Neuronal stem cell (in vitro differentiated cells): Measurements from ENCODE around the gene MED27.

Source experiments
- DNase-seq: peaks from one replicate; pipeline ENCODE4 v3.0.0-alpha.2; 2013; ENCODE audit warnings: low spot score
- H2AFZ ChIP-seq: one replicate; pipeline ENCODE4 v1.6.1; 2013; ENCODE audit warnings: mild to moderate bottlenecking, low read length, inconsistent platforms
- H2AK5ac ChIP-seq: 2 replicates; pipeline ENCODE4 v1.6.1; 2013; ENCODE audit warnings: low read depth, mild to moderate bottlenecking, inconsistent platforms, low read length, moderate library complexity, mixed read lengths
- H2BK120ac ChIP-seq: 2 replicates; pipeline ENCODE4 v1.6.1; 2013; ENCODE audit warnings: low read depth, mild to moderate bottlenecking, inconsistent platforms, low read length, moderate library complexity, mixed read lengths
- H2BK12ac ChIP-seq: one replicate; pipeline ENCODE4 v1.6.1; 2013; ENCODE audit warnings: low read length, inconsistent platforms
- H2BK15ac ChIP-seq: 2 replicates; pipeline ENCODE4 v1.6.1; 2013; ENCODE audit warnings: mild to moderate bottlenecking, low read length, inconsistent platforms, mixed read lengths
- H2BK5ac ChIP-seq: one replicate; pipeline ENCODE4 v1.6.1; 2013; ENCODE audit warnings: inconsistent platforms, mild to moderate bottlenecking, low read length, moderate library complexity
- H3K14ac ChIP-seq: one replicate; pipeline ENCODE4 v1.6.1; 2013; ENCODE audit warnings: low read length, inconsistent platforms
- H3K18ac ChIP-seq: 2 replicates; pipeline ENCODE4 v1.6.1; 2013; ENCODE audit warnings: low read length, inconsistent platforms
- H3K23ac ChIP-seq: 2 replicates; pipeline ENCODE4 v1.6.1; 2013; ENCODE audit warnings: low read depth, mild to moderate bottlenecking, mixed read lengths, low read length, inconsistent platforms; ENCODE audit not compliant: poor library complexity
- H3K27ac ChIP-seq: replicated peaks from 3 replicates; pipeline ENCODE4 v1.5.1; 2013; ENCODE audit warnings: low read length, inconsistent platforms
- H3K27me3 ChIP-seq, 3 experiments: 2 replicates each; pipeline ENCODE4 v1.6.1; 2013; ENCODE audit warnings: low read length in 3 of 3, mild to moderate bottlenecking in 2 of 3, inconsistent platforms in 1 of 3, low read depth in 1 of 3, mixed read lengths in 1 of 3, moderate library complexity in 1 of 3; ENCODE audit not compliant: control insufficient read depth in 3 of 3, insufficient read depth in 3 of 3
- H3K36me3 ChIP-seq, 2 donors: replicated peaks in 1 of 2; 2 replicates each; pipeline ENCODE4 v1.6.1; 2013; ENCODE audit warnings: low read length in 2 of 2; ENCODE audit not compliant: control insufficient read depth in 2 of 2, insufficient read depth in 2 of 2
- H3K4ac ChIP-seq: 2 replicates; pipeline ENCODE4 v1.6.1; 2013; ENCODE audit warnings: inconsistent platforms, mild to moderate bottlenecking, low read length, moderate library complexity
- H3K4me1 ChIP-seq, 2 donors: 1 replicate in 1 of 2; 2 replicates in 1 of 2; pipeline ENCODE4 v1.6.1; 2013; ENCODE audit warnings: low read length in 2 of 2, low read depth in 1 of 2; ENCODE audit not compliant: control insufficient read depth in 2 of 2, insufficient read depth in 1 of 2
- H3K4me2 ChIP-seq: one replicate; pipeline ENCODE4 v1.6.1; 2013; ENCODE audit warnings: mild to moderate bottlenecking, low read length, inconsistent platforms; ENCODE audit not compliant: insufficient read depth, poor library complexity, severe bottlenecking
- H3K4me3 ChIP-seq, 2 donors: 2 replicates each; pipeline ENCODE4 v1.5.1; 2013; ENCODE audit warnings: low read length in 2 of 2, mild to moderate bottlenecking in 2 of 2, inconsistent platforms in 1 of 2, moderate library complexity in 1 of 2
- H3K79me1 ChIP-seq: one replicate; pipeline ENCODE4 v1.6.1; 2013; ENCODE audit warnings: low read depth, mild to moderate bottlenecking, inconsistent platforms, low read length, moderate library complexity
- H3K9ac ChIP-seq: one replicate; pipeline ENCODE4 v1.6.1; 2013; ENCODE audit warnings: mild to moderate bottlenecking, low read depth, low read length, inconsistent platforms; ENCODE audit not compliant: poor library complexity
- H3K9me3 ChIP-seq, 2 donors: replicated peaks in 1 of 2; 2 replicates each; pipeline versions ENCODE3 to v1.6.1; 2013; ENCODE audit warnings: low read length in 2 of 2, mild to moderate bottlenecking in 2 of 2, inconsistent platforms in 1 of 2, low read depth in 1 of 2, mixed read lengths in 1 of 2, moderate library complexity in 1 of 2; ENCODE audit not compliant: control insufficient read depth in 2 of 2, insufficient read depth in 1 of 2
- H4K8ac ChIP-seq: one replicate; pipeline ENCODE4 v1.6.1; 2013; ENCODE audit warnings: low read depth, mild to moderate bottlenecking, inconsistent platforms, low read length, moderate library complexity
- H4K91ac ChIP-seq: one replicate; pipeline ENCODE4 v1.6.1; 2013; ENCODE audit warnings: low read length, low read depth, mild to moderate bottlenecking, inconsistent platforms; ENCODE audit not compliant: poor library complexity
- WGBS, 2 donors: extraction: QIAGEN DNeasy Blood & Tissue Kit; methylation state at CpG; one replicate each; pipeline ENCODE4 v1.1.7; 2013; ENCODE audit warnings: missing lambda C conversion rate in 2 of 2, mixed read lengths in 1 of 2; ENCODE audit not compliant: insufficient read length in 2 of 2, insufficient replicate concordance in 1 of 2; ENCODE audit errors: extremely low coverage in 2 of 2; 5-methylcytosine and 5-hydroxymethylcytosine counted together

The MED27 gene

DNA sequence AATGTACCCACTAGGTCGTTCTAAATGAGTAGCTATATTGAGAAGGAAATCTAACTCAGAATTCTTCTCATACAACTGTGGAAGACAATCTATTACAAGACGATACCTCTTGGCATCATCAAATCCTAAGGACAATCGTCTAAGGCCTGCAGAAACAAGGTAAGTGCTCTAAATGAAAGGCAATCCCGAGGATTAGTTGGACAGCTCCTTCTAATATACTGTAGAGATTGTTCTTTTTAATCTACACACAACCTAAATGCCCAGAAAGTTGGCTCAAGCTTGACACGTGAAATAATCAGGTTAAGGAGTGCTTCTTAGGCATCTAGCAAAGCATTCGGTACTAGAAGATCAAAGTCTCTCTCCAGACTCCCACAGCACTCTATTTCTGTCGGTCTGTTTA, 55.1 kb downstream of the MED27 start:
- Histone ChIP-seq H3K4me3 (no peak overlapping the region), H3K4ac (no peak overlapping the region), H3K18ac (no peak overlapping the region), H3K4me1 (peaks cover 10 to 12% of the 10 kb centered on the region in 2 donors), H3K27ac (no peak overlapping the region), H3K4me2 (no peak overlapping the region), H2BK120ac (no peak overlapping the region), H2BK5ac (no peak overlapping the region), H3K79me1 (peaks cover 2% of the 10 kb centered on the region), H4K91ac (no peak overlapping the region), H2BK15ac (no peak overlapping the region), H2BK12ac (no peak overlapping the region), H3K9ac (no peak overlapping the region), H3K14ac (no peak overlapping the region), H2AK5ac (no peak overlapping the region), H2AFZ (no peak overlapping the region), H3K23ac (no peak overlapping the region), H4K8ac (no peak overlapping the region), H3K9me3 (no peaks in the 10 kb centered on the region), H3K27me3 (no peaks in the 10 kb centered on the region), H3K36me3 (no peaks in the 10 kb centered on the region)
- DNase-seq = no peak
- WGBS, 2 donors = no CpG with 5 or more reads among the region's 7 CpGs

DNA sequence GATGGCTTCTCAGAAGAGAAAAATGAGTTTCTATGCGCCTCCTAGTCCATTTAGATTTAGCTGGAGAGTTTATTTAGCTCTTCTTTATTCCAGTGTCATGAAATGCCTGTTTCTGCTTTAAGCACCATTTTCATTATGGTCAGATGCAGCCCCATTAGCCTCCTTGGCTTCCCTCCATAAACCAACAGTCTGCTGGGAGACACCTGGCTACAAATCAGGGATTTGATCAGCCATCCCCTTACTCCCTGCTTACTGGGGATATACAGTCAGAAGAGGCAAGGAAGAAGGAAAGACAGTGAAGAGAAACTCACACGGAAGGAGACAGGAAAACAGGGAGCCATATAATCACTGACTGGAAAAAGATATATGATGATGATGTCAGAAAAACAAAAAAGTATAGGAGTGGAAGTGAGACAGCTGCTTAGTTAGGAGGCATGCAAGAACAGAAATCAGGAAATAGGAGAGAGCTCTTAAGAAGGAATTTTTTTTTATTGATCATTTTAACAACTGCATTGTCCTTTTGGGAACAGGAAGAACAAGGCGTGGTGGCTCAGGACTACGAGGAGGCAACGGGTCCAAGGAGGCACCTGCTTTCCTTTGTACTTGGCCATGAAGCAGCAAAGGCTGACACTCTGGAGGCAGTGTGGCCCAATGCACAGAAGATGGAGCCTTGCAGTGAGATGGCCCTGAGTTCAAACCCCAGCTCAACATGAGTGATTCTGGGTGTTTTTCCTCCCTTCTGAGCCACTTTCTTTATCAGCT, 56.1 kb downstream of the MED27 start:
- WGBS, 2 donors = no CpG with 5 or more reads among the region's 5 CpGs
- no peak for DNase-seq

DNA sequence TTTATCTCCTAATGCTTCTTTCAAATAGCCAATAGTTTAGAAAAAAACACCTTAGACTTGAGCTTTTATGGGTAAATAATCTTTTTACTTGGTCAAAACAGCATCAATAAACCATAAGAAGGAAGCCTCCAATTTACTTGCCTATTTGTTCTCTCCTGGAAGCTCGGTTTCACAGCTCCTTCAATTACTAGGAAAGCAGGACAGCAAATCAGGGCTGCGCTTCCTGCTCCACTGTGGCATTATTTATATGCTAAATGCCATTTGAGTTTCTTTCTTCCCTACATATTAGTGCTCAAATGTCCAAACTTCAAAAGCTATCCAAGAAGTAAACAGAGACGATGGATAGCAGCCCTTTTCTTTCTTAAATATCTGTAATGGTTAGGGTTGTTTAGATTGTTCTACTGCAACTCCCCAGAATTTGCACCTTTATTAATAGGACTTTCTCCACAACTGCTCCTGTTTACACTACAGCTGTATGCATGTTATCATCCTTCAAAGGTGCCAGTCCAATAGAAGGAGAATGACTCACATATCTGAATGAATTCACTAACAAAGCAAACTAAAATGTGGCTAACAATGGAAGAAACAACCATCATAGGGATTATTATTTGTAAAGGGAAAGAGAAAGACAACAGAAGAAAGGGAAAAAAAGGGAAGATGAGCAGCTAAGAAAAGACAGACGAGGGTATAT, 58.7 kb downstream of the MED27 start:
- H3K23ac ChIP-seq = no peak overlapping the region
- no peak overlapping the region for H4K8ac ChIP-seq
- no peak overlapping the region for H2AFZ ChIP-seq
- no peak overlapping the region for H3K14ac ChIP-seq
- no peak overlapping the region for H3K4ac ChIP-seq
- peaks cover 8 to 13% of the 10 kb centered on the region in 2 donors for H3K4me1 ChIP-seq
- no peak for DNase-seq
- no peak overlapping the region for H3K9ac ChIP-seq
- H3K18ac ChIP-seq = no peak overlapping the region
- no peak overlapping the region for H2BK12ac ChIP-seq
- H3K4me3 ChIP-seq = no peak overlapping the region
- no peaks in the 10 kb centered on the region for H3K27me3 ChIP-seq
- no peak overlapping the region for H3K27ac ChIP-seq
- H2BK15ac ChIP-seq = no peak overlapping the region
- H3K36me3 ChIP-seq = no peaks in the 10 kb centered on the region
- no peak overlapping the region for H2BK5ac ChIP-seq
- no peaks in the 10 kb centered on the region for H3K79me1 ChIP-seq
- no peak overlapping the region for H2BK120ac ChIP-seq
- WGBS, 2 donors = no CpG with 5 or more reads among the region's 4 CpGs
- no peak overlapping the region for H2AK5ac ChIP-seq
- H3K4me2 ChIP-seq = no peak overlapping the region
- H4K91ac ChIP-seq = no peak overlapping the region
- H3K9me3 ChIP-seq = no peaks in the 10 kb centered on the region

More for the DNA sequence above, 56.1 kb downstream of the MED27 start:
- no peaks in the 10 kb centered on the region for H3K9me3 ChIP-seq
- H2BK120ac ChIP-seq = no peak overlapping the region
- H2BK12ac ChIP-seq = no peak overlapping the region
- peaks cover 8 to 13% of the 10 kb centered on the region in 2 donors for H3K4me1 ChIP-seq
- no peak overlapping the region for H3K4me3 ChIP-seq
- no peak overlapping the region for H4K91ac ChIP-seq
- H3K18ac ChIP-seq = no peak overlapping the region
- H2BK15ac ChIP-seq = no peak overlapping the region
- no peak overlapping the region for H2AFZ ChIP-seq
- no peak overlapping the region for H3K27ac ChIP-seq
- no peak overlapping the region for H4K8ac ChIP-seq
- H2BK5ac ChIP-seq = no peak overlapping the region
- no peak overlapping the region for H3K14ac ChIP-seq
- no peak overlapping the region for H3K23ac ChIP-seq
- H3K9ac ChIP-seq = no peak overlapping the region
- H3K4me2 ChIP-seq = no peak overlapping the region
- no peaks in the 10 kb centered on the region for H3K36me3 ChIP-seq
- no peak overlapping the region for H2AK5ac ChIP-seq
- no peak overlapping the region for H3K4ac ChIP-seq
- H3K27me3 ChIP-seq = no peaks in the 10 kb centered on the region
- peaks cover 2% of the 10 kb centered on the region for H3K79me1 ChIP-seq

DNA sequence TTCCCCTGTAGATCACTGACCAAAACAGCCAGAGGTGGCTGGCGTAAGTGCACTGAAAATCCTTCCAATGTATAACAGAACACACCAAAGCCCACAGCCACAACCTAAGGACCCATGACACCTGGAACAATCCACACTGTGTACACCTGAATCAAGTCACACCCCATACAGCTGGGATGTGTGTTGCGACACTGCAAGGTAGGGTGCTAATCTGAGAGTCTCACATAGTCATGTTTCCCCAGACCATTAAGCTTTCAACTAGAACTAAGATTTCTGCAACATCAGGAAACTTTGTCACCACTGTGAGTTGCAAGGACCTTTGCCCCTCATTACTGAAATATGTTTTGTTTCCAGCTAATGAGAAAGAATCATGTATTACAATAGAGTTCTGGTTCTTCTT, 59.4 kb downstream of the MED27 start:
- no peaks in the 10 kb centered on the region for H3K9me3 ChIP-seq
- H3K27me3 ChIP-seq = no peaks in the 10 kb centered on the region
- H2BK5ac ChIP-seq = no peak overlapping the region
- H3K27ac ChIP-seq = no peak overlapping the region
- H3K4me3 ChIP-seq = no peak overlapping the region
- no peak overlapping the region for H3K9ac ChIP-seq
- no peak overlapping the region for H2BK120ac ChIP-seq
- H2AK5ac ChIP-seq = no peak overlapping the region
- WGBS, 2 donors = no CpG with 5 or more reads among the region's 2 CpGs
- H4K91ac ChIP-seq = no peak overlapping the region
- H3K4me1 ChIP-seq = peaks cover 8 to 13% of the 10 kb centered on the region in 2 donors
- H3K14ac ChIP-seq = no peak overlapping the region
- H3K79me1 ChIP-seq = no peaks in the 10 kb centered on the region
- no peak overlapping the region for H3K23ac ChIP-seq
- no peak overlapping the region for H3K4ac ChIP-seq
- H2BK15ac ChIP-seq = no peak overlapping the region
- H3K4me2 ChIP-seq = no peak overlapping the region
- H3K36me3 ChIP-seq = no peaks in the 10 kb centered on the region
- no peak overlapping the region for H2AFZ ChIP-seq
- DNase-seq = no peak
- H4K8ac ChIP-seq = no peak overlapping the region
- no peak overlapping the region for H3K18ac ChIP-seq
- no peak overlapping the region for H2BK12ac ChIP-seq
